ENCODE results near the gene PAGE1.
"Not testable (repeated sequence)": the region's sequence is repeated elsewhere in the genome, so short reads cannot be mapped to it uniquely, and the experiment has no call there.

The PAGE1 gene

GRCh38 chrX:49695276-49696180 lies at the start of gene PAGE1:
TSS of gene PAGE1 (minus strand) at chrX:49695984. CDS start at chrX:49694770, 1,214 bp downstream.
- Histone ChIP-seq H3K27me3 (ENCODE audit: control insufficient read depth, insufficient read depth, low read length) (no peaks in the 10 kb centered on the region), H3K27ac (no peak within 1 kb of the TSS), H3K36me3 (ENCODE audit: control insufficient read depth, insufficient read depth, low read length) (no peaks in the 10 kb centered on the region), H3K4me3 (ENCODE audit: low read depth, low read length) (no peak within 1 kb of the TSS), H3K79me2 (no peaks in the 10 kb centered on the region), H3K4me1 (no peaks in the 10 kb centered on the region), H3K9me3 (ENCODE audit: control insufficient read depth, low read length) (no peaks in the 10 kb centered on the region), H3K4me2 (ENCODE audit: low read length) (no peak within 1 kb of the TSS), H3K9ac (no peak within 1 kb of the TSS), H2AFZ (no peak within 1 kb of the TSS)
- no peak for TF ChIP-seq CTCF (IDR thresholded peaks at IDR 0.05)

GRCh38 chrX:49741501-49741900 lies 45.7 kb upstream of the PAGE1 start:
- H3K79me2 ChIP-seq; H3K4me2 ChIP-seq (ENCODE audit: low read length); H3K27ac ChIP-seq; H3K36me3 ChIP-seq (ENCODE audit: control insufficient read depth, insufficient read depth, low read length); H3K9ac ChIP-seq; H3K9me3 ChIP-seq (ENCODE audit: control insufficient read depth, low read length); H3K4me1 ChIP-seq; H2AFZ ChIP-seq; H3K27me3 ChIP-seq (ENCODE audit: control insufficient read depth, insufficient read depth, low read length); H3K4me3 ChIP-seq (ENCODE audit: low read depth, low read length): not testable (repeated sequence)

- no peaks in the 10 kb centered on the region for H3K9me3 ChIP-seq (ENCODE audit: control insufficient read depth, low read length)
- no peak overlapping the region for H3K9ac ChIP-seq
- no peak overlapping the region for H2AFZ ChIP-seq
- H3K27me3 ChIP-seq (ENCODE audit: control insufficient read depth, insufficient read depth, low read length): no peaks in the 10 kb centered on the region
- TF ChIP-seq CTCF (IDR thresholded peaks at IDR 0.05): no peak
- no peak overlapping the region for H3K4me3 ChIP-seq (ENCODE audit: low read depth, low read length)
- no peaks in the 10 kb centered on the region for H3K36me3 ChIP-seq (ENCODE audit: control insufficient read depth, insufficient read depth, low read length)
- H3K79me2 ChIP-seq: no peaks in the 10 kb centered on the region
- no peak overlapping the region for H3K27ac ChIP-seq
- H3K4me1 ChIP-seq: no peaks in the 10 kb centered on the region
- no peak overlapping the region for H3K4me2 ChIP-seq (ENCODE audit: low read length)
These were observed 32.1 kb upstream of the PAGE1 start for GRCh38 chrX:49727847-49728246.

GRCh38 chrX:49726966-49727365 lies 31.2 kb upstream of the PAGE1 start:
- no peaks in the 10 kb centered on the region for H3K4me1 ChIP-seq
- no peak overlapping the region for H3K9ac ChIP-seq
- no peaks in the 10 kb centered on the region for H3K79me2 ChIP-seq
- TF ChIP-seq CTCF (IDR thresholded peaks at IDR 0.05): no peak
- H2AFZ ChIP-seq: no peak overlapping the region
- H3K4me2 ChIP-seq (ENCODE audit: low read length): no peak overlapping the region
- no peaks in the 10 kb centered on the region for H3K36me3 ChIP-seq (ENCODE audit: control insufficient read depth, insufficient read depth, low read length)
- H3K9me3 ChIP-seq (ENCODE audit: control insufficient read depth, low read length): no peaks in the 10 kb centered on the region
- H3K27ac ChIP-seq: no peak overlapping the region
- no peaks in the 10 kb centered on the region for H3K27me3 ChIP-seq (ENCODE audit: control insufficient read depth, insufficient read depth, low read length)
- H3K4me3 ChIP-seq (ENCODE audit: low read depth, low read length): no peak overlapping the region

- Histone ChIP-seq H3K4me1 (no peaks in the 10 kb centered on the region), H3K27ac (no peak overlapping the region), H3K4me3 (ENCODE audit: low read depth, low read length) (no peak overlapping the region), H3K27me3 (ENCODE audit: control insufficient read depth, insufficient read depth, low read length) (no peaks in the 10 kb centered on the region), H3K4me2 (ENCODE audit: low read length) (no peak overlapping the region), H2AFZ (no peak overlapping the region), H3K36me3 (ENCODE audit: control insufficient read depth, insufficient read depth, low read length) (no peaks in the 10 kb centered on the region), H3K9me3 (ENCODE audit: control insufficient read depth, low read length) (no peaks in the 10 kb centered on the region), H3K9ac (no peak overlapping the region), H3K79me2 (no peaks in the 10 kb centered on the region)
- TF ChIP-seq CTCF (IDR thresholded peaks at IDR 0.05): no peak
These were observed 30.4 kb upstream of the PAGE1 start for GRCh38 chrX:49725923-49726904.
